ENCODE measurements around the gene S100A11.

S100A11 gene

DNA sequence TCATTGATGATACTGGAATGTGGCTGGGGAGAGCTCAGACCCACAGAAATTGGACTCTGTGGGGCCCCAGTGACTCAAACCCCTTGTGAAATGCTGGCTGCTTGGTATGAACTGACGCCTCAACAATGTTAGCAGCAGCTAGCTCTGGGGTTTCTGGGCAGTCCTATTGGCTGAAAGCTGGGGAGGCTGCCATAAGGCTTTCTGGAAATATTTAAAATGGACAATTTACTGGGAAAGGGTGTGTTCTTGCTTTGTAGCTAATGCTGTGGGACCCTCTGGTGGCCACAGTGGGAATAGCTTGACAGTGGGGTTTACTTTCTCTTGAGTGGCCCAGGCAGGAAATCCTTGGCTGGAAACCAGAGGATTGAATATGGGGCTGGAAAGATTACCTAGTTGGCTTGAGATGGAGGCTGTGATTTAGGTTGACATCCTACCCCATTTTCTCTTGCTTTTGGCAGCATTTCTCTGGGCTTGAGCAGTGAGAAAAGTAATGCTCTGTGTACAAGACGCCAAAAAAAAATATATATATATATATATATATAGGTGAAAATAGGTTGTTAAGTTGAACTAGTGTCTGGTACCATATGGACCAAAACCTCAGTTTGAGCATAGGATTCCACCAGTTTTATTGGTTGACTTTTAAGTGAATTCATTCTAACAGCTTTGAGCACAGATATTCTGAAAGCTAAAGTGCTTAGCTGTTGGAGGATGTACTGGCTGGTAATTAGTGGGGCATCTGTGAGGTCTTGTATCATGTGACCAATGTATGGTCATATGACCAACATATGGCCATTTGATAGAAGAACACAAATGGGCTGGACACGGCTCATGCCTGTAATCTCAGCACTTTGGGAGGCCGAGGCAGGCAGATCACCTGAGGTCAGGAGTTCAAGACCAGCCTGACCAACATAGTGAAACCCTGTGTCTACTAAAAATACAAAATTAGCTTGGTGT lies 34.9 kb downstream of the S100A11 start:
- DNase-seq (ENCODE audit: low read depth) = peak; percentile 54

DNA sequence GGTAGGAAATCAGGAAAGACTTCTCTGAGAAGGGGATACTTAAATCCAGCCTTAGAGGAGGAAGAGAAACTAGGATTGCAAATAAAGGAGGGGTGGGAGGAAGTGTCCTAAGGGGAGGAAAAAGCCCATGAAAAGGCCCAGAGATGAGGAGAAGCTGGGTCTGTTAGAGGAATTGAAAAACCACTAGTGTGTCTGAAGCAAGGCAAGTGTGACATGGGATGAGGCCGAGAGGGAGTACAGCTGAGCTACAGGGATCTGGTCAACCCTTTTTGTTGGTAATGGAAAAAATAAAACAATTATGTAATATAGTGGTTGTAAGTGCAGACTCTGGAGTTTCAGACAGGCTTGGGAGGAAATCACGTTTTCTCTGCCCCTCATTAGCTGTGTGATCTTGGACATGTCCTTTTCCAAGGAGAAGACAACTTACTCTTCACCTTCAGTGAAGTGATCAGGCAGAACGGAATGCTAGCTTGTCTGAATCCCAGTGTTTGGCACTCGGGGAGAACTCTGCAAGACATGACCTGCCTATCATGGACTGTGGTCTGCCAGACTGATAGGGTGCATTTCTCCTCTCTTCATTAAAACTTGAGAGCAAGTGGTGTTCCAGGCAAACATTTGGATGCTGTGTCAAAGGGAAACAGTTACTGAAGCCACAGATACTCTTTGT lies 35.7 kb downstream of the S100A11 start:
- no peak for DNase-seq (ENCODE audit: low read depth)

DNA sequence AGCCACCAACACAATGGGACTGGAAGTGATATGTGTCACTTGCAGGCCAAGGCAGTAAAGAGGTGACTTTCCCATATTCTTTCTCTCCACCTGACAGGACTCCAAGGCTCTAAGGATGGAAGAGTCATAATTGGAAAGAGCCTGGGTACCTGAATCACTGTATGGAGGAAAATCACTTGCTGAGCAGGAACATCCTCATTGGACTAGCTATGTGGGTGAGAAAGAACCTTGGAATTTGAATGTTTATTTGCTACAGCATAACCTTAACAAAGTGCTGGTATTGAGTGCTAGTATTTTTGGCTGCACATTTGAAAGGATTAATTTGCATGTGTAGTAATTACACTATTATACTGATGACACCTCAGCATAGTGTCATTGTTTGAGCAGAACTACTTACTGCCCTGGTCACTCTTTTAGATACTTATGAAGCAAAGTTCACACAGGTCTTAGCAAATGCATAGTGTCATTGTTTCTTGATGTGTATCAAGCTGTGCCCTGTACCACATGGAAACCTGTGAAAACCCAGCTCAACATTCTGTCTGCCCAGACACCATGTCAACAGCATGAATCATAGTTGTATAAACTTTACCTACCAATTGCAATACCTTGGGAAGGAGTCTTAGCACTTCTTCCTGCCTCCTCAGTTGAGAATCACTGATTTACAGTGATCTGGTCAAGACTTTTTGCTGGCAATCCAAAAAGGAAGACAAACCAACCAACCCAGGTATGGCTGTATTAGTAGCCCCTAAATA lies 38.0 kb downstream of the S100A11 start:
- no peak for DNase-seq (ENCODE audit: low read depth)

DNA sequence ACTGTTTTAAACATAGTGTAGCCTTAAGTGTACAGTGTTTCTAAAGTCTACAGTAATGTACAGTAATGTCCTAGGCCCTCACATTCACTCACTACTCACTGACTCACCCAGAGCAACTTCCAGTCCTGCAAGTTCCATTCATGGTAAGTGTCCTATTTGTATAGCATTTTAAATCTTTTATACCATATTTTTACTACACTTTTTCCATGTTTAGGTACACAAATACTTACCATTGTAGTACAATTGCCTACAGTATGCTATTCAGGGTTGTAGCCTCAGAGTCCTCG lies 39.6 kb downstream of the S100A11 start:
- DNase-seq (ENCODE audit: low read depth) = no peak

DNA sequence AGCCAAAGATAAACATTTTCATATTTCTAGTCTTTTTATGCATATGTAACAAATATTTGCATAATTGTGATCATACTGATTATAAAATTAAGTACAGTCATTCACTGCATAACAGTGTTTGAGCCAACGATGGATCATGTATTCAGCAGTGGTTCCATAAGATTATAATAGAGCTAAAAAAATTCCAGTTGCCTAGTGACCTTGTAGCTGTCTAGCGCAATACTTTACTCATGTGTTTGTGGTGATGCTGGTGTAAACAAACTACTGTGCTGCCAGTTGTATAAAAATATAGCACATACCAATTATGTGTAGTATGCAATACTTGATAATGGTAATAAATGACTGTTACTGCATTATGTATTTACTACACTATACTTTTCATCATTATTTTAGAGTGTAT lies 41.0 kb downstream of the S100A11 start:
- no peak for DNase-seq (ENCODE audit: low read depth)

DNA sequence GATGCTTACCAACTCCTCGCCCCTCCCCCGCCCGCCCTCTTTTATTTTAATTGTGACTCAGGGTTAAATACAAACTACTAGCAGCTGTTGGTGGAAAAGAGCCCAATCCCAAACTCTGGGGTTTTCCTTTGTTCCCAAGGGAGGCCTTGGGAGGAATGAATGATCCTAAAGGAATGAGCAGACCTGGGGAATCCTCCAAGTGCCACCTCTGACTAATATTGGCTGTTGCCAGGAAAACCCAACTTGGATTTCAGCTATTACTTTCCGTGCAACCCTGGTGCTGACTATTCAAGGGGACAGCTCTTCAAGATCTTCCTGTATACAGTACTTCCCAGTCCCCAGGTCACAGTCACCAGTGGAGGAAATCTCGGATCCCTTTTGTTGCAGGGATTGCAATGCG lies 41.8 kb downstream of the S100A11 start:
- DNase-seq (ENCODE audit: low read depth) = no peak

DNA sequence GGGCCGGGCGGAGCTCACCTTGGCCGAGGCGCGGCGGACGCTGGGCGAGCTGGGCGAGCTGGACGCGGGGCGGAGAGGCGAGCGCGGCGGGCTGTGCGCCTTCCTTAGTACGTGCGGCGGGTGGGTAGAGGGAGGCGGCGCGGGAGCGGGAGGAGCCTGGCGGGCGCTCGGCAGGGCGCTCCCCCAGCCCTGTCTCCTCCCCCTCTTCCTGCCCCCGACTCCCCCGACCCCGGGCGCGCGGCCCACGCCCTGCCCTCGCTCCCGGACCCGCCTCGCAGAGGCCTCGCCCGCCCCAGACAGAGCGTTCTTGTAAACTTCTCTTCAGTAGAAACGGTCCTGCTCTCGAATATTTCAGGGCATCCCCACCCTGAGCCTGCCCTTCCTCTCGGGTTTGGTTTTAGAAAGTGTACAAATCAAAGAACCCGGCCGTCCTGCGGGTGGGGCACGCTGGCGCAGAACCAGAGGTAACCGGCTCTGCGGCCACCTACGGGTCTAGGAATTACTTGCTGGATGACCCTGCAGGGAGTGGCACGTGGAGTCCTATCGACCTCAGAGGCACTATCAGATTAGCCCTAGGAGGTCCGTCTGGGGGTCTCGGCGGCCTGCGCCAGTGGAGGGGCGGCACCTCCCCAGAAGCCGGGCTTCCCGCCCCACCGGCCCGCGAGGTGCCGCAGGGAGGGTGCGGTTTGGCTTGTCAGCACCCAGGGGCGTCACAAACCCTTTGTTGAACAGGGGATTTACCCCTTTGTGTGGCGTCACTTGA lies 42.9 kb downstream of the S100A11 start, which contains the start of gene S100A10:
TSS of gene S100A10 (minus strand) at position 126 of the 763 bp plus-strand sequence. CDS start 7,629 bp downstream, outside the sequence.
- DNase-seq (ENCODE audit: low read depth) = peak; percentile 63

DNA sequence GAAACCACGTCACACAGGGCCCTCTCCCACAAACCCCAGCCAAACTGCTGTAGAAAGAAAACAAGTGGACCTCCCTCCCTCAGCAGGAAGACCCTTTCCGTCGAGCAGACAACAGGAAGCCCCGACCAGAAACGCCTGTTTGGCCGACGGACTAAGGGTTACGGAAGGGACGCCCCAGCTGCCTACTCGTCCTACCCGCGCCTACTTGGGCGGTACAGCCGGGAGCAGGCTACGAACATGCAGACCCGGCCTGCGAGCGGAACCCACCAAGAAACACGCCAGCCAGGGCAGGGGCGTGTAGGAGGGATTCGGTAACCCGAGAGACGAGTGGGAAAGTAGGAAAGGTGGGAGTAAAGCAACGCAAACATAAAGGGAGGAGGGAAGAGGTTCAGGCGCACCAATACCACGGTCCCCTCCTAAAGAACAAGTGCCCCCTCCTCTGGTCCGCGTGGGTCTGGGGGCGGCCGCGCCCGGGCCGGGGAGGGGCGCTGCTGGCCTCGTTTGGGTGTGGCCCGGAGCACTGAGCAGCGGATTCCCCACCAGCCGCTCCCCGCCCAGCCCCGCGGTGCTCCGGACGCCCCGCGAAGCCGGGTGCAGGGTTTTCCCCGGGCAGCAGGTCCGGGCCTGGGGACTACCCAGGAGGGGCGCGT lies 43.6 kb downstream of the S100A11 start:
- DNase-seq (ENCODE audit: low read depth) = peak; percentile 21

DNA sequence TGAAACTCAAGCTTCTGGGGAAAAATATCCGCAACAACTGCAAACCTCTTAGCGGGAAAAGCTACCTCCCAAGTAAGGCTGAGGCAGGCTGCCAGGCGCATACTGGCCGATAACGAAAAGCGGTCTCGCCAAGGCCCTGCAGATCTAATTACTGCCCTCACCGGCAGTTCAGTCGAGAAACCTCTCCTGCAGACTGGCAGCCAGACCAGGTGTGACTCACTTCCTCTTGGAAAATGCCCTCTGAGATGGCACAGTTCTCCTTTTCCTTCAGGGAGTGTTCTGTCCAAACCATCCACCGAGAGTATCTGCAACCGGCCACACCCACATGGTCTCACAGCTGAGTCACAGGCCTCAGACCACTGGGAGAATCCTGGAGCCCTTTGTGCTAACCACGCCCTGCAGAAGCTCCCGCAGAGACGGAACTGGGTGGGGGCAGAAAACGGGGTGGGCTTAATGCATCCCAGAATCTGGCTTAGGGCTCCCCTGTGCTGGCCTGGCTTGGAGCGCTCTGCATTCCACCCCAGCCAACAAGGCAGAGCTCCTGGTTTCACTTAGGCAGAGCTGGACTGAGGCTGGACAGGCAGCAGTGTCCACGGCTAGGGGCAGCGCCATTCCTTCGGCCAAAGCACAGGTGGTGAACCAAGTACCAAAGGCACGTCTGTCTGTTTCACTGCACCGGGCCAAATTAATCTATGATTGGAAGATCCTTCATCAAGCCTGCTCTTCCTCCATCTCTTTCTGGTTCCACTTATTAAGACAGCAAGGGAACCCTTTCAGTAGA lies 44.3 kb downstream of the S100A11 start:
- no peak for DNase-seq (ENCODE audit: low read depth)

DNA sequence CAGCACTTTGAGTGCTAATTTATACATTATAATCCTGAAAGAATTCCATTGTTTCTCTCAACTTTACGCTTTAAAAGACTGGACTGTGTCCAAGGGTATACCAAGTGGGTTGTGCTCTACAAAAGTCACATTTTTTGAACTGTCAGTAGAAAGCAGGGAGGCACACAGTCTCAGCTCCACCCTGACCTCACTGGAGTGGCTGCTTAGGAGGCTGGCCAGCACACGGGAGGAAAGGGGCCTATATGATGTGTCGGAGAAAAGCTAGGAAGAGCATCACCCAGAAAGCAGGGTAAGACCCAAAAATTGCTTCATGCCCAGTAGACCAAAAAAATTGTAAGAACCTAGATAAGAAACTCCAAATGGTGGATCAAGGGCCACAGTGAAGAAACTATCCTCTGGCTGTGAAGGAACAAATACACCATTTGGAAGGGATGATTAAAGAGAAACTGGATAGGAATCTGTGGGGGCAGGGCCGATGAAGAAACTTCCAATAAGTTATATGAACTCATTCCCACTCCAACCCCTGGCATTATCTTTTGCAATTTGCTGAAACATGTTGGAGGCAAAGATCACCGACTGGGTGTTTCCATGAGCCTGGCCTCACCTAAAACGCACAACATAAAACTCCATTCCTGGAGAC lies 45.0 kb downstream of the S100A11 start:
- DNase-seq (ENCODE audit: low read depth) = no peak

DNA sequence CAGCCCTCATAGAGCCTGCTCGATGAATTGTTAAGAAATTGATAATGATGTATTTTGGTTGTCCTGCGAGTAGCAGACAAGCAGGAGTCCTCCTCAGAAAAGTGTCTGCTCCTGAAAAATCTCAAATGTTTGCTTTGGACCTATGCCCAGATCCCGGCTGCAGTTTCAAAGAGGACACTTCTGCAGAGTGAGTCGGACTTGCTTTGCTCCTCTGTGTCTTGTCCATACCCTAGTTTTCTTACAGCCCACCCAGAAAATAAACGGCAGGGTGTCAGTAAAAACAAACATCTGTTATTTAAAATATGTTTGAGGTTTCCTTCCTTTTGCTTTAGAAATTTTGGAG lies 46.0 kb downstream of the S100A11 start:
- DNase-seq (ENCODE audit: low read depth) = no peak

DNA sequence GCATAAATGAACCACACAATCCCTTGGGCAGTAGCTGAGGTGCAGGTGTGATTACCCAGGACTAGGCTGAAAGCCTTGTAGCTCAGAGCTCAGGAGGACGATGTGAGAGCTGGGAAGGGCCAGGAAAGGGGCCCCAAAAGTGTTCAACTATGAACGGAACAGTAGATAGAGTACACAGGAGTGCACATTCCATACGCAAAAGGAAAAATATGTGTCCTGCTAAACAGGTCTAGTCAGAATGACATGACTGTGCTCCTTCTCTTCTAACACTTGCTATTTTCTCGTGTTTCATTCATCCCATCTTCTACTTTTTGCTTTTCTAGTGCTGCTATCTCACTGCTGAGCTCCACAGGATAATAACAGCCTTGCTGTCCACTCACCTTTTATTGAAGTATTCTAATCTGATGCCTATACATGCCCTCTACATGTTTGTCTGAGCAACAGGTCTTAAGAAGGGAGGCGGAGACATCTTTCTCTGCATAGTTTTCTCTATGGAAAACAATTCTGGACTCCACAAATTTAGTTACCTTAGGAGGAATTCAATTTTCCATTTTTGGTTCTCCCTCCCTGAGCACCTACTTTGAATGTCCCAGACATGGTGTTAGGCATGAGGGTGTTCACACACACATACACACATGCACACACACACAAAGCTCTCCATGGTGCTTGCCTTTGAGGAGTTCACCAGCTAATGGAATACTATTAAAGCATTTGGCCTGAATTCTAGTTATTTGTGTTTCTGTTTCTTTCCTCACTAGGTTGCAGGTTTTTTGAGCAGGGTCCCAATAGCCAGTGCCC lies 46.5 kb downstream of the S100A11 start:
- no peak for DNase-seq (ENCODE audit: low read depth)

DNA sequence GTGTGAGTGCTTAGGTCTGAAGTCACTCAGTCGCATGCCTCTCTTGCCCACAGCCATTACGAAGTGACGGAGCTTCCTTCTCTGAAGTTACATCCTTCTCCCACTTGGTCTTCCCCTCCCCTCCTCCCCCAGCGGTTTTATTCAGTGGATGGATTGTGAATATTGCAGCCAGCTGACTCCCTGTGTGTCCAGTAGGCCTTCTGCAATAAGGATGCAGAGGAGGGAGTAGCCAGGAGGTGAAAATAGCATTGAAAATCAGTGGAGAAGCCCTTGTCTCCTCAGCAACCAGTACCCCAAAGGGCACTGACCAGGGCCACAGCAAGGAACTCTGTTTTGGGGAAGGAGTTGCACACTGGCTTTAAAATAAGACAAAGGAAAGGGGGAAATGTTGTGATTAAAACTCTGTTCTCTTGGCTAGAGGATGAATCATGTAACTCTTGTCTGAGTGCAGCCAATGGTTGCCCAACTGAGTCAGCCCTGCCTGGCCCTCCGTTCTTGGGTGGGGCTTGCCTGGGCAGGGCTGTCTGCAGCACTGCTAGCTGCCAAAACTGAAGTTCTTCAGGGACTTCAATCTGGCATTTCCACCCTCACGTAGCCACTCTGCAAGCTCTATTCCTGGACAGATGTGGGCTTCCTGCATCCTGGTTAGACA lies 47.5 kb downstream of the S100A11 start:
- DNase-seq (ENCODE audit: low read depth) = peak; percentile 39

DNA sequence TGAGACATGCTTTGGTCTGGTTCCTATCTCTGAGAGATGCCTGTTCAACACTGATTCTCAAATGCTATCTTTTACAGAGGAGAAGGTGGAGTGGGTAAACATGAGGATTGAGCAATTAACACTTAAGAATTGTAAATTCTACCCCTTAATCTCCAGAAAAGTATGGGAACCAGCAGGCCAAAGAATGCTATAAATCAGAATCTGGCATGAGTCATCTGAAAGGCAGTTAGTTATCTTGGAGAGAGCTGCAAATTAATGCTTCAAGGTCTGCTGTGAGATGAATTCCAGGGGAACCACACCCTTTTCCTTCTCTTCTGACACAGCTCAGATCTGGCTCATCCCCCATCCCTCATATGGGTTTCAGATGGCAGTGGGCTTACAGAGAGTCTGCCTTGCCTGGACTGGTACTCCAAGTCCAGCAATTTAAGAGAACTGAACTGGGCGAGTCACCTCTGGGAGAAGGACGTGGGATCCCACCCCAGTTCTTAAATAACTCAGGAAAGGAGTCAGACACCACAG lies 48.3 kb downstream of the S100A11 start:
- no peak for DNase-seq (ENCODE audit: low read depth)

DNA sequence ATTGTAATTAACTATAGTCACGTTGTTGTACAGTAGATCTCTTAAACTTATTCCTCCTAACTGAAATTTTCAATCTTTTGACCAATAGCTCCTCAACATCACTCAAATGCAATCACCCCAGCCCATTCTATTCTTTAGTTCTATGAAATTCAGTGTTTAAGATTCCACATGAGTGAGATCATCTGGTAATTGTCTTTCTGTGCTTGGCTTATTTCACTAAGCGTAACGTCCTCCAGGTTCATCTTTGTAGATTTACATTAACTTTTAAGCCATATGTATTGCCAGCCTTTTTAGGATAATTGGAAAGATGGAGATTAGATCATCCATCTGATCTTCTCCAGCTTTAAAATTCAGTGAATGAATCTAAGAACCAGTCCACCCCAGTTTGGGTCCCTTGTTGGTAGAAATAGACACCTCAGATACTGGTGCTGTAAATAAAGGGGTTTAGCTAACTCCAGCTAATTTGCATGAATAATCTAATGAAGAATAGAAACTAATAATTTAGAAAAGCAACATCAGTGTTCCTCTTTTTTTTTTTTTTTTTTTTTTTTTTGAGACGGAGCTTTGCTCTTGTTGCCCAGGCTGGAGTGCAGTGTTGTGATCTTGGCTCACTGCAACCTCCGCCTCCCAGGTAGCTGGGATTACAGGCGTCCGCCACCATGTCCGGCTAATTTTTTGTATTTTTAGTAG lies 50.2 kb downstream of the S100A11 start:
- no peak for DNase-seq (ENCODE audit: low read depth)

DNA sequence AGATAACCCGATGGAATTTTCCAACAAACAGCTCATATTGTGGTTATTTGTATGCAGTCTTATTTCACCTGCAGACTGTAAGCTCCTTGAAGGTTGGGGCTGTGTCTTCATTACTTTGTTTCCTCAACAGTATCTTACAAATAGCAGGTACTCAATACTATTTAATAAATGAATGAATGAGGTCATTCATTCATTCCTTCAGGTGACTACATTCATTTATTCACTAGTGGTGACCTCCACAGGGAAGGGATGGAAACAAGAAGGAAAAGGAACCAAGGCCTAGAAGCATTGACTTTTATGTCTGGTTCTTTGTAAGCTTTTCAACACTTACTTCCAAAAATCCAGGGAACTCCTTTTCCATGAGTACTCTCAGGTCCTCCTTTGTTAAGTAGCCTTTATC lies 51.0 kb downstream of the S100A11 start:
- no peak for DNase-seq (ENCODE audit: low read depth)

DNA sequence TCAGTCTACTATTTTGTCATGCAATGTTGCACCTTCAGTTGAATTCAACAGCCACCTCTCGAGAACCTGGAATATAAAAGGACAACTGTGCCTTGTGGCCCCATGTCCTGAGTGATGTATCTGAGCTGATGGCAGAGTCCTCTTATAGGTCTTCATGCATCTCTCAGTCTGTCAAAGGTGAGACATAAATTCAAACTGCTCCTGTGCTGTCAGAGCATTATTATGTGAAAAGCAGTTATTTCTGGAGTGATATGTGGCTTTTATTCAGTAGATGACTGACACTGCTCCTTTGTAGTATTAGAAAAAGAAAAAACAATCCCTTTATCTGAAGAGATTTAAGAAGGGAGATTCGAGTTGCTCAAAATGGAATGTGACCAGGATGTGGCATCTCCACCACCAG lies 51.5 kb downstream of the S100A11 start:
- no peak for DNase-seq (ENCODE audit: low read depth)

DNA sequence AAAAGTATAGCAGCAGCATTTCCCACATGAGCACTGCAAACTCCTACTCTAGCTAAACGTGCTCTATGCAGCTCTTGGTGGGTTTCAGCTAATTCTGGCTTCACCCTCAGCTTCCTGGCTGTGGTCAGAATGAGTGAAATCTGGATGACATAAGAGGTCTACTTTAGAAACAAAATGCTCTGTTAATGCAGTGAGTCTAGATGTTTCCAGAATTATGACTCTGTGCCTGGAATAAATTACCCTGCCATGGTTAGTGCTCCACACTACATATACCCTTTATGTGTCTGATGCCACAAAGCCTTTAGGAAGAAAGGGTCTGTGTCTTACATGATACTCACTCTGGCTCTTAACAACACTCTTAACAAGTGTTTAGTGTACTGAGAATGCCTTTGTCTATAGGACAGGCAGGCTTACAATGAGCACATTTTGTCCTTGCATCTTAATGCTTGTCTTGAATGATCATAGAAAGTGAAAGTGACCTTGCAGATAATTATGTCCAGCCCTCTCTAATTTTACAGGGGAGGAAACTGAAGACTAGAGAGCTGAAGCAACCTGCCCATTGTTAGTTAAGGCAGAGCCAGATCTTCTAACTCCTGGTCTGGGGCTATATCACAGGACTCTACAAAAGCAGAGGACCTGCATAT lies 52.4 kb downstream of the S100A11 start:
- DNase-seq (ENCODE audit: low read depth) = no peak

Measured in activated T-cell treated with anti-CD3 and anti-CD28 coated beads for 48 hours (primary cell).